MCF 10A (cell line): ENCODE data around the gene MROH2A. TPM values are rescaled to one million over a fixed set of nuclear protein-coding genes. Genes with fewer than 3 reads are reported as not detected.

Source experiments
- BruUV-seq: library from RNA; stranded (reverse); fragments of 400-500 nt; replicated peaks from 2 replicates; lab custom pipeline; 2021; lab: Mats Ljungman, UMichigan
- CTCF ChIA-PET: fragments of 300-600 bp; sonication (Branson Sonifier 250); formaldehyde crosslinking; extraction: SDS; loops from one replicate; lab custom pipeline; 2021; ENCODE audit warnings: antibody characterized with exemption, inconsistent platforms; lab: Yijun Ruan, JAX
- POLR2A ChIA-PET: fragments of 300-600, 350-650 bp; sonication (Branson Sonifier 250); formaldehyde crosslinking; extraction: SDS; loops from one replicate; lab custom pipeline; 2020; ENCODE audit warnings: antibody characterized with exemption, inconsistent platforms; lab: Yijun Ruan, JAX
- DNase-seq: peaks from one replicate; pipeline ENCODE4 v3.0.0-alpha.2; 2018; ENCODE audit not compliant: unreplicated experiment
- H3K27ac Mint-ChIP-seq: one replicate; pipeline ENCODE4 v1.8.0; 2022; ENCODE audit warnings: mild to moderate bottlenecking, low read depth, mixed read lengths; ENCODE audit not compliant: unreplicated experiment
- H3K27me3 Mint-ChIP-seq: one replicate; pipeline ENCODE4 v1.8.0; 2022; ENCODE audit warnings: mixed read lengths; ENCODE audit not compliant: insufficient read depth, unreplicated experiment
- H3K36me3 Mint-ChIP-seq: one replicate; pipeline ENCODE4 v1.8.0; 2022; ENCODE audit warnings: mild to moderate bottlenecking, moderate library complexity, mixed read lengths; ENCODE audit not compliant: insufficient read depth, unreplicated experiment
- H3K4me1 Mint-ChIP-seq: one replicate; pipeline ENCODE4 v1.8.0; 2022; ENCODE audit warnings: mixed read lengths; ENCODE audit not compliant: insufficient read depth, unreplicated experiment
- H3K4me3 Mint-ChIP-seq: one replicate; pipeline ENCODE4 v1.8.0; 2022; ENCODE audit warnings: mild to moderate bottlenecking, moderate library complexity, mixed read lengths; ENCODE audit not compliant: unreplicated experiment
- H3K9me3 Mint-ChIP-seq: one replicate; pipeline ENCODE4 v1.8.0; 2022; ENCODE audit warnings: mixed read lengths; ENCODE audit not compliant: unreplicated experiment
- CTCF ChIP-seq: fragments of 200-600 bp; IDR thresholded peaks from one replicate; pipeline ENCODE4 v1.8.0; 2022; ENCODE audit warnings: antibody characterized with exemption, mild to moderate bottlenecking; ENCODE audit not compliant: unreplicated experiment
- intact Hi-C: fragments of 100-400 bp; cut with micrococcal nuclease; formaldehyde crosslinking; loops from 2 replicates; pipeline ENCODE4 v1.14.1; 2022
- total RNA-seq: library from RNA; stranded (reverse); gene quantifications from 2 replicates; pipeline ENCODE4 v1.2.3, GENCODE V29; 2022

Gene MROH2A
- total RNA-seq, 1 experiment from 2014 or later, result not detected

GRCh38 chr2:233803292-233803911 lies 25.3 kb downstream of the MROH2A start:
- no TSS peak for BruUV-seq

GRCh38 chr2:233803994-233804393 lies 25.9 kb downstream of the MROH2A start:
- no peak for TF ChIP-seq CTCF
- BruUV-seq, result no TSS peak
- Mint-ChIP-seq H3K36me3 (no peaks in the 10 kb centered on the region), H3K4me1 (peaks cover 13% of the 10 kb centered on the region), H3K9me3 (no peaks in the 10 kb centered on the region), H3K27me3 (no peaks in the 10 kb centered on the region), H3K27ac (no peak overlapping the region), H3K4me3 (no peak overlapping the region)
- intact Hi-C loops, result no loop called here
- CTCF ChIA-PET, result interaction anchor here (0.6 kb wide), 1 partner anchor 253 kb away, joined by 3 read pairs; no protein-coding TSS in a partner anchor
- DNase-seq, result no peak
- POLR2A ChIA-PET, result no interaction called here

More at GRCh38 chr2:233803292-233803911, 25.3 kb downstream of the MROH2A start:
- Mint-ChIP-seq H3K27me3 (peaks cover 5% of the 10 kb centered on the region), H3K4me3 (no peak overlapping the region), H3K9me3 (no peaks in the 10 kb centered on the region), H3K27ac (no peak overlapping the region), H3K36me3 (no peaks in the 10 kb centered on the region), H3K4me1 (peaks cover 13% of the 10 kb centered on the region)
- CTCF ChIA-PET, result interaction anchor here (0.6 kb wide), 1 partner anchor 252 kb away, joined by 3 read pairs; no protein-coding TSS in a partner anchor
- POLR2A ChIA-PET, result interaction anchor here (0.6 kb wide), 1 partner anchor 24 kb away, joined by 3 read pairs; no protein-coding TSS in a partner anchor
- intact Hi-C loops, result no loop called here
- TF ChIP-seq CTCF, result no peak
- DNase-seq, result no peak

- H3K27me3 Mint-ChIP-seq, result peaks cover 13% of the 10 kb centered on the region
- intact Hi-C loops, result no loop called here
- DNase-seq, result peak; percentile 9
- H3K27ac Mint-ChIP-seq, result no peak overlapping the region
- no TSS peak for BruUV-seq
- CTCF ChIA-PET, result no interaction called here
- no peaks in the 10 kb centered on the region for H3K9me3 Mint-ChIP-seq
- no peaks in the 10 kb centered on the region for H3K36me3 Mint-ChIP-seq
- POLR2A ChIA-PET, result no interaction called here
- no peak for TF ChIP-seq CTCF
- H3K4me3 Mint-ChIP-seq, result no peak overlapping the region
- no peaks in the 10 kb centered on the region for H3K4me1 Mint-ChIP-seq
Observed at GRCh38 chr2:233807215-233807865, 29.2 kb downstream of the MROH2A start.
